DMS53 treated with DMSO at 0.1 percent for 48 hours (cell line): ENCODE measurements around the gene SLC2A9.

ENCODE experiments used
- DNase-seq: peaks from one replicate; lab custom pipeline; 2025; ENCODE audit not compliant: unreplicated experiment; lab: John Stamatoyannopoulos, UW

The SLC2A9 gene

DNA sequence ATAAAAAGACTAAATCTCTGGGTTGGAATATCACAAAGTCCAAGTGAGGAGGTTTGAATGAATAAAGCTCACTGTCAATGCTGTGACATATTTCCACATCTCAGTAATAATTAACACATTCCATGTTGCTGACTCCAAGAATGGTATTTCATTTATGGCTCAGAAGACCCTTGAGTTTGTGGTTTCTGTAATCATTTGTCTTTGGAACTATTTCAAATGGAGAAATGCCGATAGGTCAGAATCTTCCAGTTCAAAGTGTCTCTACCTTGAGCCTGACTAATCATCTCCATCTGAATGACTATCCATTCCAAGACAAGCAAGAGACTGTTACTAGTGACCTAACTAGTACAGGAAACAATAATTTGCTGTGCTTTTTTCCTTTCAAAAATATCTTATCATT lies 24.2 kb upstream of the SLC2A9 start:
- no peak for DNase-seq

DNA sequence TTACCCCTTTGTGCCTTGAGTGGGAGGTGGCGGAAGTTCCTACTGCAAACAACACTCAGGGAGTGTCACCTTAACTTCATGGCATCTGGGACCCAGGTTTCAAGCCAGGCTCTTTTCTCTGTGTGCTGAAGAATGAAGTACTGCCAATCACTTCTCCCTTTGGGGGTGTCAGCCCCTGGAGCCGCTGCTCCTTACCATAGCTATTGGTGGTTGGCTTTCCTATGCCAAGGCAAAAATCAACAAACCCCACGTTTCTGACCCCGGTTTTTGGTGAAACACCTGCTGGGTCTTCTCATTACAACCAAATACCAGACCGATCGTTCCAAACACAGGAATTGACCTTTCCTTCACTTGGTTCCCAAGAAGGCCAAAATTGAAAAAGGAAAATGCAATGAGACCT lies 19.7 kb upstream of the SLC2A9 start:
- DNase-seq, result no peak

DNA sequence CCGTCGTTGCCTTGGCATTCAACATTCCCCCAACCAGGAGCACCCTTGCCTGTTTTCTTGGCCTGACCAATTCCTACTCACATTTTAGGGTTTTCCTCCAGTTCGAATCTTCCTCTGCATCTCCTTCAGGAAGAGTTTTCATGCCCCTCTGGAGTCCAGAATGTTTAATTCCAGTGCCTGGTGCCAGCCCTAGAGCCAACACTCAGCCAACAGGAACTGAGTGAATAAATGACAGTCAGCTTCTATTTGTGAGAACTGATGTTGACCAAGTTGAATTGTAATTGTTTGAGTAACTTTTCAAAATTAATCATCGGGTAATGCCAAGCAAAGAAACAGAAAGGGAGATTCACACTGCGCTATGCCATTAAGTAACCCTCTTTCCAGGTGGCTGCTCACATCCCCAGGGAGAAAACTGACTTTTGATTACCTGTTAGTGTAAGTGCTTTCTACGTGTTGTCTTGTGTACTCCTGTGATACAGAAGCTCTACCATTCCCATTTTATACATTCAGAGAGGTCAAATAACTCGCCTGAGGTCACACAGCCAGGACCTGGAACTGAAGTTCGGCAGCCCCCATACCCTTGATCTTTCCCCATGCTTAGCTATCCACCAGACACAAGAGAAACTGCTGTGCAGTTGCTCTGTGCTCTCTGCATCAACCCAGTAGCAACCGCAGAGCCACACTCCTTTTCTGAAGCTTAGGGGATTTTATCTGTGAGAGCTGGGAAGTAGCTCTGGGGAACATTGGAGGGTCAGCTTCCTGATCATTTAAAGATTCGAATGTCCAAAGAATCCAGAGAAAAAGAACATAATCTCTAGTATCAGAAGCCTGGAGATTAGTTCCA lies 19.0 kb upstream of the SLC2A9 start:
- no peak for DNase-seq

DNA sequence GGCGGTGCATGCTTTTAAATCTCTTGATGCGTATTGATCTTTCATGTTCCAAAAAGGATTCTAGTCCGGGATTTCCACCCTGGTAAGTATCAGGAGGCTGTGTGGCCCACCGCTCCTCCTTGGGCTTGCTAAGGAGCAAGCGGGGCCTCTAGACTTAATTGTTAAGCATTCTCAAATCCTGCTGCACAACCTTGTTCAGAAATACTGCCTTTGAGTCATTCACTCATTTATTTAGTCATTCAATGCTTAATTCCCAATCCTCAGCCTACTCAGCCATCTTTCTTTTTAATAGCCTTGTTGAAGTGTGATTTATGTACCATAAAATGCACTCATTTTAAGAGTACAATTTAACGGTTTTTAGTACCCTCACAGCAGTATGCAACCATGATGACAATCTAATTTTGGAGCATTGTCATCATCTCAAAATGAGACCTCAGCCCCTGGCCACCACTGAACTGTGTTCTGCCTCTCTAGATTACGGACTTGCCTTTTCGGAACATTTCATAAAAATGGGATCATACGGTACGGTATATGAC lies 15.6 kb upstream of the SLC2A9 start:
- DNase-seq, result no peak

DNA sequence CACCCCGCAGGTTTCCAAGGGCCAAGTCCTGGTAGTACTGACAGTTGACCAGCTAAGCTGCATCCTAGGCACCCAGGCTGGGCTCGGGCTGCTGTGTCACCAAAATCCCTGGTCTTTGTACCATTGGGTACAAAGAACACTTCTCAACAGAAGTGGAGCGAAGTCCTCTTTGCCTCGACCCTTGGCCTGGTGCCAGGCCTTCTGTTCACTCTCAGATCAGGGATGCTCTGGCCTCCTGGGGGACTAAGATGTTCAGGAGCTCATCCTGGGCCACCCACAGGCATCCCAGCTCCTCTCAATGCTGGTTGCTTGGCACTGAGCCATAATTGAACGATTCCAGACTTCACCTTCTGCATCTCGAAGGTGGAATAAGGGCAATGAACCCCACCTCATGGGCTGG lies 13.8 kb upstream of the SLC2A9 start:
- no peak for DNase-seq

DNA sequence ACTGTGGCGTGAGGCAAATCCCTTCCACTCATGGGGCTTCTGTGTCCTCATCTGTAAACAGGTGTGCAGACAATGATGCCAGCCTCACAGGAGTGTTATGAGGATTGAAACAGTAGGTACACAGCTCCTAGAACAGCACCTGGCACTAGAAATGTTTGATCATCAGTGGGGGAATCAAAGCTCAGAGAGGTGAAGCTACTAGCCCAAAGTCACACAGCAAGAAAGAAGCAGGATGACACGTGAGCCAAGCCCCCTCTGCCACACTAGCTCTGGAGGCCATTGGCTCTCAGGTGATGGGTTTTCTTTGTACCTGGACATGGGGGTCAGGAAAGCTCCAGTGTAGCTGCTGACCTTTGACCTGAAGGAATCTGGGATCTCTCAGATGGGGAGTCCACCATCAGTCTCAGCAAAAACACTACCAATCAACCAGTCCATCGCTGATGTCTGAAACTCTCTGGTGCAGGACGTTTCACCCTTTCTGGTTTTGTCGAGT lies 13.4 kb upstream of the SLC2A9 start:
- DNase-seq, result no peak

DNA sequence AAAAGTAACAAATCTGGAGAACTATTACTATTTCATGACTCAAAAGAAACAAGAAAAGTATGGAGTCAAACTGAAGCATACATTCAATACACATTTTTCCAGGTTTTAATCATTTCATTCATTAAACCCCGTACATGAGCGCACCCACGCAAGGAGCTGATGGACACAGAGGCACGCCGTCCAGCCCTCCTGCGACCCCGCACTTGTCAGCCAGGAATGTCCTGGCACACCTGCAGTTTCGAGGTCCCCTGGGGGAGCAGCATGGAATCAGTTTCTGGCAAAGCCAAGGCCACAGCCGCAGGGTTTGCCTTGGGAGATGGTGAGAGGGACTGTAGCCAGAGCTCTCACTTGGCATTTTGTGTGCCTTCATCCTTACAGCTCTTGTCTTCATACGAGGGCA lies 12.8 kb upstream of the SLC2A9 start:
- DNase-seq, result no peak

DNA sequence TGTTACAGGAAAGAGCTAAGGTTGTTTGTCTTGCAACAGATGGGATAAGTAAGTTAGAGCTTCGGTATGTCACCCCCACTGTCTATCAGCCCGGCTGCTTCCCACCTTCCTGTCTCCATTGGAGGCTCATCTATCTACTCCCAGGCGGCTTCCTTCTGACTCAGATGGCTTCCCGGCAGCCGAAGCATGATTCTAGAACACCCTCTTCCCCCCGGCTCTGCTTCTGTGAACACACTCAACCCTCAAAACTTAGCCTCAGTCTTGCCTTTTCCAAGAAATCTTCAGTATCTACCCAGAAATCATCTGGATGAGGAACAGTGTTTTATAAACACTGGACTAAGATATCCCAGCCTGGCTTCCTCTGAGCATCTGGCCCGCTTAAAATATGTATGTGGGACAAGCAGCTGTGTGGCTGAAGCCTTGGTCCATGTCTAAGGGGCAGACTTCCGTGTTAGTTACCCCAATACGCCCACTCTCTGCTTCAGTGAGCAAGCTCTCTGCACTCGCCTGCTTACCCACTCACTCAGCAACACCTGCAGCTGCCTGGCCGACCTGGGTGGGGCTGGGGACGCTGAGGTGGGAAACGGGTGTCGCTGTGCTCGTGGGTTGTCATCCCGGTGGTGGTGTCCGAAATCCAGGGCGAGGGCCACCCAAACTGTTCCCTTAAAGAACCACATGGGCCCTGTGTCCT lies 12.0 kb upstream of the SLC2A9 start:
- DNase-seq, result no peak

DNA sequence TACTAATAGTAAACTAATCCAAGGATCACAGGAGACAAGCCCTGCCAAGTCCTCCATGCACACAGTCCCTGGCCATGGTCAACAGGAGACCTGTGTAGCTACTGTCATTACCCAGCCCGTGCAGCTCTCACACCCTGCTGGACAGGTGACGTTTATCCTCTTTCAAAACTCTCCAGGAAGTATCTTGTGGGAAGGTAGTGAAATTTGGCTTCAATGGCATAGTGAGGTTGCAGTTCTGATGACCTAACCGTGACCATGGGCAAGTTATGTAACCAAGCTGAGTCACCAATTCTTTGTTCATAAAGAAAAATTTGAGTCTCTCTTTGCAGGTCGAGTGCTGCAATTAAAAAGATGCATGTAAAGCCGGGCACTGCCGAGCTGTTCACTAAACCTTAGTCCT lies 11.3 kb upstream of the SLC2A9 start:
- no peak for DNase-seq

DNA sequence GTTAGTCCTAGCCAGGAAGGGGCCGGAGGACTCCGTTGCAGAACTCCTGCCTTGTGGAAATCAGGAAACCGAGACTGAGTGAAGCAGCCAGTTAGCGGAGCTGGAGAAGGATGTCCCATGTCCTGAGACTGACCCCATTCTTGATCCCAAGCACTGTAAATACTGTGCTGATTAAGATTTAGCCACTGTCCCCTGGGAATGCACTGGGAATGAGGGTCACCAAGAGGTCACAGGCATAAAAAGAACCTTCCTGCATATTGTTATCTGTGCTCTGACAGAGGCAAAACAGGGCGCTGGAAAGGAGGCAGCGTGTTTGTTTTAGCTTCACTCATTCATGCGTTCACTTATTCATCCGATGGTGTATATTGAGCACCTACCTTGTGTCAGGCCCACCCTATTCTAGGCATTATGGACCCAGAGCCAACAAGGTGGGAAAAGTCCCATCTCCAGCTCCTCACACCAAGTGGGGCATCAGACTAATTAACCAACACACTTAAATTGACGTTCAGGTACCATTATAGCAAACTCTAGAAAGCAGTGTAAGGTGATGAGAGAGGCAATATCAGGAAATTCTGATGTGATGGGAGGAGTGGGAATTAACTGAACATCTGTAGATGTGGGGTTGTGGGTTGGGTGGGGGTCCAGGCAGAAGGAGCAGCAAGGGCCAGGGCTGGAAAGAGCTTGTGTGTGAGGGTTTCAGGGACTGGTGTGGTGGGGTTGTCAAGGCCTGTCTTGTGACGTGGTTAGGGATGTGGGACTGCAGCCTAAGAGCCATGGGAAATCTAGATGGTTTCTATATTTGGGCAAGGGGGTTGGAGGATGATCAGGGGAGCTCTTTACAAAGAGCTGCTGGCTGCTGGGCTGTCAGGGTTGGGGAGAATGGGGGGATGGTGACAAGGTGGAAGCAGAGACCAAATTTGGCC lies 10.6 kb upstream of the SLC2A9 start:
- no peak for DNase-seq

DNA sequence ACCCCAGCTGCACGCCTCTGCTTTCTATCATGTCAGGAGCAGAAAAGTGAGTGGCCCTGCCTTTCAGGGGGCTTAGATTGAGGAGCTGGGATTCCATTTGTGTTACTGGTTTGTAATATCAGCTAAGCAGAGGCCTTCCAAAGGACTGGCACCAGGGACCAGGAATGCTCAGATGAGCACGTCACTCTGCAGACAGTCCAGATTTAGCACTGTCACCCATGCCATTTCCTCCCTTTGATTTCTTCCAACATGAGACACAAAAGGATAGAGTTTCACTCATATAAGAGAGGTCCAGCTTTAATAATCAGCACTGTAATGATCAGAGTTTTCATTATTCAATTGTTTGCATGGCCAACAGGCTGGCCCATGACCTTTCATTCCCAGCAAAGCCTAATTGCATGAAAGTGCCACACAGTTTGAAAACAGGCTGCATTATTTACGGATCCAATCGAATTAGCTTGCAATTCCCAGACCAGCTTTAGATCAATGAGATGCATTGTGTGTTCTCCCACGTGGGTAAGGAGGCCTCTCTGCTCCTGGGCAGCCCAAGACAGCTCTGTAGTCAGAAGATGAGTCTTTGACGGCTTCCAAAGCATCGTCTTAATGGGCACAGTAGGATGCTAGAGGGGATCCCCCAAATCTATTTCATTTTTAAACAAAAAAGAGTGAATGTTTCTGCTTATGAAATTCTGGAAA lies 9.8 kb upstream of the SLC2A9 start:
- DNase-seq, result no peak

DNA sequence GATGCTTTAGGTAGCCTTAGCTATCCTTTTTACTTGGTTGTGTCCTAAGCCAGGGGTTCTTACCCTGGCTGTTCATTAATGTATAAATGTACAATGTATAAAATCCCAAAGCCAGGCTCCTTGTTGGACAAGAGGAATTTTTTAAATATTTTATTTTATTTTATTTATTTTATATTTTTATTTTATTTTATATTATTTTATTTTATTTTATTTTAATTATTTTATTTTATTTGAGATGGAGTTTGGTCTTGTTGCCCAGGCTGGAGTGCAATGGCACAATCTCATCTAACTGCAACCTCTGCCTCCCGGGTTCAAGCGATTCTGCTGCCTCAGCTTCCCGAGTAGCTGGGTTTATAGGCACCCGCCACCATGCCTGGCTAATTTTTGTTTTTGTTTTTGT lies 8.1 kb upstream of the SLC2A9 start:
- DNase-seq, result no peak

DNA sequence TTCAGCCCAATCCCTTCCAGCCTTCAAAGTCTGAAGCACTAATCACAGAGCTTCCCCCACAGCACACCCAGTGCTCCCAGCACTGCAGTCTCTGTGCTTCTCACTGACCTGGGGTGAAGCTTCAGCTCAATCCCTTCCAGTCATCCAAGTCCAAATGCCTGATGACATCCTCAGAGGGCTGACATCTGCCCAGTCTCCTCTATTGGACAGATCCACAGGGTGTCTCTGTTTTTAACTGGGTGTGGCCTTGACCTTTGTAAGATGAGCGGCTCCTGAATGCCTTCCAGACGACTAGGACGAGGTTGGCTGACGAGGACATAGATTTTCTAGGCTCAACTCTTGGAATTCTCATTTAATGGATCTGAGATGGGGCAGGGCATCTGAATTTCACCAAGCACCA lies 7.6 kb upstream of the SLC2A9 start:
- no peak for DNase-seq

DNA sequence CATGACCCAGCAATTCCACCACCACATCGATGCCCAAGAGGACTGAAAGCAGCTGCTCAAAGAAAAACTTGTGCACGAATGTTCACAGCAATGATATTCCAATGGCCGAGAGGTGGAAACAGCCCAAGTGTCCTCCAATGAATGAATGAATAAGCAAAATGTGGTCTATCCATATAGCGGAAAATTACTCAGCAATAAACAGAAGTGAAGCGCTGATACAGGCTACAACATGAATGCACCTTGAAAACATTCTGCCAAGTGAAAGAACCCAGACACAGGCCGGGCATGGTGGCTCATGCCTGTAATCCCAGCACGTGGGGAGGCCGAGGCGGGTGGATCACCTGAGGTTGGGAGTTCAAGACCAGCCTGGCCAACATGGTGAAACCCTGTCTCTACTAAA lies 5.2 kb upstream of the SLC2A9 start:
- DNase-seq, result no peak

DNA sequence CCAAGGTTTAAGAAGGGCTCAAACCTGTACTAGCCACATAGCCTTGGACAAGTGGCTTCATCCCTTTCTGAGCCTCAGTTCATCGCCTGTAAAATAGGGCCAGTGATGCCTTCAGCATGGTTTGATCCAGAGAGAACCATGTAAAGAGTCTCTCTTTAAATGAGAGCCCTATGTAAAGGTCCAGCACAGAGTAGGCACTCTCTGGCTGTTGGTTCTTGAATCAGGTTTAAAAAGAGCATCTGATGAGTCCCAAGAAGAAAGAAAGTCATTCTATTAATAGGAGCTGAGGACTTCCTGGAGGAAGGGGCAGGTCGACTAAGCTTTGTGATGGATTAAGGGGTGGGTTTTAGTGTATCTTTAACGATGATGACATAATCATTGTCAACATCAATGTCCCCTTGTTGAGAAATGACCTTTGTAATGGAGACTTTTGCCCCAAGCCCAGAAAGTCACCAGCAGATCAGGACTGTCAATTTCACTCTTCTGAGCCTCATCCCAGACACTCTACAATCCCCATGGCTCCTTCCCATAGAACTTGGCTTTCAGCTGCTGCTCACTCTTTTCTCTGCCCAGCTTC lies 4.0 kb upstream of the SLC2A9 start:
- DNase-seq, result no peak

DNA sequence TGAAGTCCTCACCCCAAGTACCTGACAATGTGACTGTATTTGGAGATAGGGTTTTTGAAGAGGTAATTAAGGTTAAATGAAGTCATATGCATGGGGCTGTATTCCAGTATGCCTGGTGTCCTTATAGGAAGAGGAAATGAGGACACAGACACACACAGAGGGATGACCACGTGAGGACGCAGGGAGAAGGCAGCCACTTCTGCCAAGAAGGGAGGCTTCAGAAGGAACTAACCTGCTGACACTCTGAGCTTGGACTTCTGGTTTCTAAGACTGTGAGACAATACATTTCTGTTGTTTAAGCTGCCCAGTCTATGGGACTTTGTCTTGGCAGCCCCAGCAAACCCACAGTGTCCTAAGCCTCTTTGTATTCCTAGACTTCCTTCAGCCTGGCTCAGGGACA lies 3.0 kb upstream of the SLC2A9 start:
- no peak for DNase-seq

DNA sequence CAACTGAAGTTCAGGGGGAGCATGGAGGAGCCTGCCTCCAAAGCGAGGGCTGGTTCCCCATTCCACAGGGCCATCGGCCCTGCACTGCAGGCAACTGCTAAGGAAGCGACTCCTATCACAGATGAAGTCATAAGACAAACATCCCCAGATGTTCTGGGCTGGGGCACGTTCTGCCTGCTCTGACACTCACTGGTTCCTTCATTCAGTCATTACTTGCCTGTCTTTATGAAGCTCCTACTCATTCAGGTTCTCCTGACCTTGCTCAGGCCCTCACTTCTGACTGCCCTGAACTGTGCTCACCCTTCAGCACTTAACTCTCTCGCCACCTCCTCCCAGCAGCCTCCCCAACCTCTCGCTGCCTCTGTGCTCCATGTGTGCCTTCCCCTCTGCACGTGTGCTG lies 2.5 kb upstream of the SLC2A9 start:
- DNase-seq, result no peak

DNA sequence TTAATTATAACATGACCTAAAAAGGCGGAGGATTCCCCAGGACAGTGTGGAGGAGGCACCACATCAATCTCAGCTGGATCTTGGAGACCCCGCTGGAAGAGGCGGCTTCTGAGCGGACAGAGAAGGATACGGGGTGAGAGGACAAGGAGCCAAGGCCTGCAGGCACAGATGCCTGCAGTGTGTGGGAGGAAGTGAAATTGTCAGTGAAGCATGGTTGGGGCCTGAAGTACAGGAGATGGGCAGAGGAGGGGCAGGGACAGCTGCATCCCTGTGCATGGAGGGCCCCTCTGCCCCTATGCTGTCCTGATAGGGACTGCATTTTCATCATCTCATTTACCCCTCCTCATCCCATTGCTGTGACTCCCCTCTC lies 1.7 kb upstream of the SLC2A9 start:
- no peak for DNase-seq

DNA sequence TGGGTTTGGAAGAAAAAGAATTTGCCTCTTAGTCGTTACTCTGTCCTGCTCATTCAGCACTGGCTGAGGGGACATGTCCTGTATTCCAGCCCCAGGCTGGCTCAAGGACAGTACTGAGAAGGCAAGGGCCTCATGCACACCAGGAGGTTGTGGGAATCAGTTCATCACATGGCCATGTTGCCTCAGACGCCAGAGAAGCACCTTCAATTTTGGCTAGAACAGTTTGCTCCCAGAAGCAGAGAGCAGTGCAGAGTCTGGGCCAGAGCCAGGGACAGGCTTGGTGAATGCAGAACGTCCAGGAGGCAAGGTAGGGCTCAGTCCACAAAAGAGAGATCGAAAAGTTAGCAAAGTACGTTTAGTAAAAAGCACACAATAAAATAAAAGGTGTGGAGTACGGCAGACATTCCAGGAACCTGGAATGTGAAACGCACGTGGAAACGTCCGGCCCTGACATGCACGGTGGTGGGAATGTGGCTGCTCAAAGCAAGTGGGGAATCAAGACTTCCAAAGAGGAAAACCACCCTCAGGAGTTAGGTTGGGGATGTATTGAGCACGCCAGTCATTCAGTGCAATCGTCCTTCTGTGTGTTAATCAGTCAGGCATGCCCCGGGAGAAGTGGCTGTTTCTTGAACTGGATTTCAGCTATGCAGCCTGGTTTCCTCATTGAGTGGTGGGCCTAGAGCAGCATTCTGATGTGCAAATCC lies 1.2 kb upstream of the SLC2A9 start:
- DNase-seq, result no peak

DNA sequence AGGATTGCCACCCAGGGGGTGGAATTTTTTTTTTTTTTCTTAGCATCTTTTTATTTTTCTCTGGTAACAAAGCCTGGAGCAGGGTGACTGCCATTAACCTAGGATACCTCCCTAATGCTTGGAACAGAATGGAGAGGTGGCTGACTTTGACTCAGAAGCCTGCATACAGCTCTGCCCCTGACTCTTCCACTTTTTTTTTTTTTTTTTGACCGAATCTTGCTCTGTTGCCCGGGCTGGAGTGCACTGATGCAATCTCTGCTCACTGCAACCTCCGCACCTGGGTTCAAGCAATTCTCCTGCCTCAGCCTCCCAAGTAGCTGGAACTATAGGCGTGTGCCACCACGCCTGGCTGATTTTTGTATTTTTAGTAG lies 341 bp upstream of the SLC2A9 start:
- no peak for DNase-seq
